ENCODE results near the gene PREP. TPM values are rescaled to one million over a fixed set of nuclear protein-coding genes. Genes with fewer than 3 reads are reported as not detected.

The PREP gene
- polyA plus RNA-seq, 2 of the 4 experiments (the other 2 are of a cell fraction) = 18.9 to 29.7 TPM

DNA sequence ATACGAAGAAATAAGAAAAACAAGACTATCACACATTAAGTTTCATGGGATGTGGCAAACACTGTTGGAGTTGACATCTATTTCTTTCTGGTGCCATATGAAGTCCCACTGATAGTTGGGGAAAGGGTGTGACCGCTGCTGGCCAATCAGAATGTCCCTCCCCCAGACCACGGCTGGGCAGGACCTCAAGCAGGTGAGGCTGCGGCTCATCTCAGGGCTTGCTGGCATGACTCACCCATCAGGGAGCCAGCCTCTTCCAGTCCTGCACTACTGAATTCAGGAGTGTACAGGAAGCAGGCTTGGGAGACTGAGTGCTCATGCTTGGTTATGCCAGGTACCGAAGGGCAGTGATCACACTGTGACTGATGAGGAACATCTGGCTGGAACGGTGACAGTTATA lies 18.9 kb downstream of the PREP start:
- WGBS (ENCODE audit: missing lambda C conversion rate) = 97% methylated on average over 3 of the region's 6 CpGs
- Histone ChIP-seq H3K4me1 (peaks cover 11% of the 10 kb centered on the region; the same call in 1 of the 3 replicates), H3K4me2 (no peak overlapping the region), H3K9me3 (no peaks in the 10 kb centered on the region), H3K27ac (no peak overlapping the region), H3K4me3 (no peak overlapping the region)
- ATAC-seq (no peak; a peak in 1 of 6 replicates), FAIRE-seq (no peak), DNase-seq (ENCODE audit: low read depth in 1 of 2, low spot score in 1 of 2) (peak in 1 of 2 experiments; percentile 13)
- ChIA-PET POLR2A (no interaction called here), CTCF (no interaction called here)
- TF ChIP-seq HOXB5 (CRISPR knock-in tag; IDR thresholded peaks at IDR 0.05) (no peak), MAZ (IDR thresholded peaks at IDR 0.05; ENCODE audit: borderline replicate concordance, low read depth, low read length) (no peak), ZSCAN20 (CRISPR knock-in tag; IDR thresholded peaks at IDR 0.05) (no peak), ZFP36 (IDR thresholded peaks at IDR 0.05; ENCODE audit: borderline replicate concordance, partially characterized antibody) (no peak), POLR2A (IDR thresholded peaks at IDR 0.05; ENCODE audit: low read length) (no peak), HOXB13 (CRISPR knock-in tag; IDR thresholded peaks at IDR 0.05; ENCODE audit: low read depth) (no peak), RAD21 (conservative IDR thresholded peaks at IDR 0.05 in 1 of 2, IDR thresholded peaks at IDR 0.05 in 1 of 2) (no peak), FOSB (CRISPR knock-in tag; IDR thresholded peaks at IDR 0.05) (no peak), MYC (IDR thresholded peaks at IDR 0.05; ENCODE audit: borderline replicate concordance, low read length) (no peak), ZC3H11A (IDR thresholded peaks at IDR 0.05) (no peak)
- TF ChIP-seq, protein P1, sequence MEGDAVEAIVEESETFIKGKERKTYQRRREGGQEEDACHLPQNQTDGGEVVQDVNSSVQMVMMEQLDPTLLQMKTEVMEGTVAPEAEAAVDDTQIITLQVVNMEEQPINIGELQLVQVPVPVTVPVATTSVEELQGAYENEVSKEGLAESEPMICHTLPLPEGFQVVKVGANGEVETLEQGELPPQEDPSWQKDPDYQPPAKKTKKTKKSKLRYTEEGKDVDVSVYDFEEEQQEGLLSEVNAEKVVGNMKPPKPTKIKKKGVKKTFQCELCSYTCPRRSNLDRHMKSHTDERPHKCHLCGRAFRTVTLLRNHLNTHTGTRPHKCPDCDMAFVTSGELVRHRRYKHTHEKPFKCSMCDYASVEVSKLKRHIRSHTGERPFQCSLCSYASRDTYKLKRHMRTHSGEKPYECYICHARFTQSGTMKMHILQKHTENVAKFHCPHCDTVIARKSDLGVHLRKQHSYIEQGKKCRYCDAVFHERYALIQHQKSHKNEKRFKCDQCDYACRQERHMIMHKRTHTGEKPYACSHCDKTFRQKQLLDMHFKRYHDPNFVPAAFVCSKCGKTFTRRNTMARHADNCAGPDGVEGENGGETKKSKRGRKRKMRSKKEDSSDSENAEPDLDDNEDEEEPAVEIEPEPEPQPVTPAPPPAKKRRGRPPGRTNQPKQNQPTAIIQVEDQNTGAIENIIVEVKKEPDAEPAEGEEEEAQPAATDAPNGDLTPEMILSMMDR (IDR thresholded peaks at IDR 0.05) = no peak
- TF ChIP-seq, protein P2, sequence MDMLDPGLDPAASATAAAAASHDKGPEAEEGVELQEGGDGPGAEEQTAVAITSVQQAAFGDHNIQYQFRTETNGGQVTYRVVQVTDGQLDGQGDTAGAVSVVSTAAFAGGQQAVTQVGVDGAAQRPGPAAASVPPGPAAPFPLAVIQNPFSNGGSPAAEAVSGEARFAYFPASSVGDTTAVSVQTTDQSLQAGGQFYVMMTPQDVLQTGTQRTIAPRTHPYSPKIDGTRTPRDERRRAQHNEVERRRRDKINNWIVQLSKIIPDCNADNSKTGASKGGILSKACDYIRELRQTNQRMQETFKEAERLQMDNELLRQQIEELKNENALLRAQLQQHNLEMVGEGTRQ (IDR thresholded peaks at IDR 0.05) = no peak

DNA sequence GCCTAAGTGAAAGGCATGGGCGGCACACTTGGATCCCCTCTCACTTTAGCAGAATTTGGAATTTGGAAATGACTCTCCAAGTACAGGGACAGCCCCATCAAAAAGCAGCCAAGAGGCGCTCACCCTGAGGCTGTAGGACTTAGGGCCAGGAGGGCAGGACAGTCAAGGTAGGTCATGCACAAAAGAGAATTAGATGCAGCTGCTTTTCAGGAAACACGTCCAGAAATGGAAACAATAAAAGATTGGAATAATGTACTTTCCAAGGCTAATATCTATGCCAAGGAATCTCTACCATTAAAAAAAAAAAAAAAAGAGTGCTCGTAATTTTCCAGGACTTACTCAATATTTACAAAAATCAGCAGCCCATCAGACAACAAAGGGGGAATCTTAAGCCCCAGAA lies 19.9 kb downstream of the PREP start:
- Histone ChIP-seq H3K4me1 (peaks cover 11% of the 10 kb centered on the region; the same call in 1 of the 3 replicates), H3K4me2 (no peak overlapping the region), H3K4me3 (no peak overlapping the region), H3K27ac (no peak overlapping the region), H3K9me3 (no peaks in the 10 kb centered on the region)
- ChIA-PET POLR2A (no interaction called here), CTCF (no interaction called here)
- no peak for ATAC-seq
- WGBS (ENCODE audit: missing lambda C conversion rate) = 89% methylated on average over 4 of the region's 4 CpGs
- TF ChIP-seq TFCP2L1 (CRISPR knock-in tag; IDR thresholded peaks at IDR 0.05) (no peak), RFX5 (IDR thresholded peaks at IDR 0.05) (no peak), MAZ (IDR thresholded peaks at IDR 0.05; ENCODE audit: borderline replicate concordance, low read depth, low read length) (no peak), FOSB (CRISPR knock-in tag; IDR thresholded peaks at IDR 0.05) (no peak), KDM1A (IDR thresholded peaks at IDR 0.05; ENCODE audit: low read depth) (no peak)
- TF ChIP-seq, protein P2 (IDR thresholded peaks at IDR 0.05) = no peak
- TF ChIP-seq, protein P3, sequence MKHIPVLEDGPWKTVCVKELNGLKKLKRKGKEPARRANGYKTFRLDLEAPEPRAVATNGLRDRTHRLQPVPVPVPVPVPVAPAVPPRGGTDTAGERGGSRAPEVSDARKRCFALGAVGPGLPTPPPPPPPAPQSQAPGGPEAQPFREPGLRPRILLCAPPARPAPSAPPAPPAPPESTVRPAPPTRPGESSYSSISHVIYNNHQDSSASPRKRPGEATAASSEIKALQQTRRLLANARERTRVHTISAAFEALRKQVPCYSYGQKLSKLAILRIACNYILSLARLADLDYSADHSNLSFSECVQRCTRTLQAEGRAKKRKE (CRISPR knock-in tag; IDR thresholded peaks at IDR 0.05; ENCODE audit: low read depth) = no peak
- TF ChIP-seq, protein P4, sequence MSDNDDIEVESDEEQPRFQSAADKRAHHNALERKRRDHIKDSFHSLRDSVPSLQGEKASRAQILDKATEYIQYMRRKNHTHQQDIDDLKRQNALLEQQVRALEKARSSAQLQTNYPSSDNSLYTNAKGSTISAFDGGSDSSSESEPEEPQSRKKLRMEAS (IDR thresholded peaks at IDR 0.05) = no peak
- FAIRE-seq = no peak
- DNase-seq (ENCODE audit: low read depth in 1 of 2, low spot score in 1 of 2) = no peak

DNA sequence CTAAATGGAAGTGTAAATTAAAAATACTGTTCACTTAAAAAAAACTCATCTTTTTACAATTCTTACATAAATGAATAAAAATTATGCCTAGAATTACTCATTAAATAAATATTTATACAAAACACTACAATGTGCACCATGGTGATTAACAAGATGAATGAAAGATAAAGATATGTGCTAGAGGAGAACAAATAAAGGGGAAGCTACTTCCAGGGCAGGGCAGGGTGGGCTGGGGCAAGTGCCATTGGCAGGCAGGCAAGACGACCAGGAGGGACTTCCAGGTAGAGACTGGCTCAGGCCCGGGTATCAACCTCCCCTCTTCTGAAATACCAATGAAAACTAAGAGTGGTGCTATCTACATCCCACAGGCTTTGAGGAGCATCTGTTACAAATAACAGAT lies 20.4 kb downstream of the PREP start:
- ChIA-PET CTCF (interaction anchor here (1.0 kb wide), 1 partner anchor 19 kb away, joined by 3 read pairs; no protein-coding TSS in a partner anchor), POLR2A (no interaction called here)
- no peak for DNase-seq (ENCODE audit: low read depth in 1 of 2, low spot score in 1 of 2)
- no peak for FAIRE-seq
- Histone ChIP-seq H3K4me2 (no peak overlapping the region), H3K27ac (no peak overlapping the region), H3K9me3 (no peaks in the 10 kb centered on the region), H3K4me3 (no peak overlapping the region), H3K4me1 (peaks cover 11% of the 10 kb centered on the region; the same call in 1 of the 3 replicates)
- WGBS (ENCODE audit: missing lambda C conversion rate) = 50% methylated on average over 2 of the region's 2 CpGs
- no peak for ATAC-seq
- TF ChIP-seq JUN (IDR thresholded peaks at IDR 0.05) (no peak), ESRRA (IDR thresholded peaks at IDR 0.05; ENCODE audit: borderline replicate concordance, low read length) (no peak), SREBF2 (IDR thresholded peaks at IDR 0.05) (no peak), RNF2 (IDR thresholded peaks at IDR 0.05; ENCODE audit: borderline replicate concordance, low read depth) (no peak), RARB (CRISPR knock-in tag; IDR thresholded peaks at IDR 0.05) (no peak), HOXA7 (CRISPR knock-in tag; IDR thresholded peaks at IDR 0.05) (no peak), FOSL2 (IDR thresholded peaks at IDR 0.05) (no peak), FOSL2 (CRISPR knock-in tag; IDR thresholded peaks at IDR 0.05) (no peak), FOSB (CRISPR knock-in tag; IDR thresholded peaks at IDR 0.05) (no peak), NPAS2 (CRISPR knock-in tag; IDR thresholded peaks at IDR 0.05; ENCODE audit: borderline replicate concordance) (no peak), RFX5 (IDR thresholded peaks at IDR 0.05) (no peak)
- TF ChIP-seq, protein P5, sequence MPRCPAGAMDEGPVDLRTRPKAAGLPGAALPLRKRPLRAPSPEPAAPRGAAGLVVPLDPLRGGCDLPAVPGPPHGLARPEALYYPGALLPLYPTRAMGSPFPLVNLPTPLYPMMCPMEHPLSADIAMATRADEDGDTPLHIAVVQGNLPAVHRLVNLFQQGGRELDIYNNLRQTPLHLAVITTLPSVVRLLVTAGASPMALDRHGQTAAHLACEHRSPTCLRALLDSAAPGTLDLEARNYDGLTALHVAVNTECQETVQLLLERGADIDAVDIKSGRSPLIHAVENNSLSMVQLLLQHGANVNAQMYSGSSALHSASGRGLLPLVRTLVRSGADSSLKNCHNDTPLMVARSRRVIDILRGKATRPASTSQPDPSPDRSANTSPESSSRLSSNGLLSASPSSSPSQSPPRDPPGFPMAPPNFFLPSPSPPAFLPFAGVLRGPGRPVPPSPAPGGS (IDR thresholded peaks at IDR 0.05) = no peak
- TF ChIP-seq, protein P6, sequence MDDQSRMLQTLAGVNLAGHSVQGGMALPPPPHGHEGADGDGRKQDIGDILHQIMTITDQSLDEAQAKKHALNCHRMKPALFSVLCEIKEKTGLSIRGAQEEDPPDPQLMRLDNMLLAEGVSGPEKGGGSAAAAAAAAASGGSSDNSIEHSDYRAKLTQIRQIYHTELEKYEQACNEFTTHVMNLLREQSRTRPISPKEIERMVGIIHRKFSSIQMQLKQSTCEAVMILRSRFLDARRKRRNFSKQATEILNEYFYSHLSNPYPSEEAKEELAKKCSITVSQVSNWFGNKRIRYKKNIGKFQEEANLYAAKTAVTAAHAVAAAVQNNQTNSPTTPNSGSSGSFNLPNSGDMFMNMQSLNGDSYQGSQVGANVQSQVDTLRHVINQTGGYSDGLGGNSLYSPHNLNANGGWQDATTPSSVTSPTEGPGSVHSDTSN (IDR thresholded peaks at IDR 0.05) = no peak
- TF ChIP-seq, protein P4 (IDR thresholded peaks at IDR 0.05) = no peak

Measured in A549 (cell line).